ENCODE measurements around the gene AFF1.

Gene AFF1

DNA sequence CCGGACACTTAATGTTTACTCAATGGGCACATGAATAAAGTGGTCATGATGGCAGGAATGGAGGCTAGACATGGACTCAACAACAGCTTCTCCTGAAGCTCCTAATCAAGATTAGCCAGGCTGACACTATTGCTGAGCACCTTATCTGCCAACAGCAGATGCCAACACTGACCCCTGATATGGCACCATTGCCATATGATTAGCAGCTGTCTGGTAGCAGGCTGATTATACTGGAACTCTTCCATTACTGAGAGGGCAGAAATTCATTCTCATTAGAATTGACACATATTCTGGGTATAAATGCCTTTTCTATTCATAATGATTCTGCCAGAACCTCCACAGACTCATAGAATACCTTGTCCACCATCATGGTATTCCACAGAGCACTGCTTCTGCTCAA, 18.4 kb upstream of the AFF1 start:
- TF ChIP-seq FOXP2 (optimal IDR thresholded peaks at IDR 0.05; ENCODE audit: borderline replicate concordance, extremely low read depth, extremely low read length, insufficient read depth) (no peak), POLR2AphosphoS5 (IDR thresholded peaks at IDR 0.05; ENCODE audit: low read depth, low read length) (no peak), SIN3A (IDR thresholded peaks at IDR 0.05; ENCODE audit: borderline replicate concordance, insufficient read depth, low read length) (no peak), TAF1 (IDR thresholded peaks at IDR 0.05; ENCODE audit: borderline replicate concordance, insufficient read depth, low read length) (no peak), REST (IDR thresholded peaks at IDR 0.05; ENCODE audit: insufficient read depth in 1 of 2, low read depth in 2 of 2, low read length in 2 of 2) (no peak)

- no peak for TF ChIP-seq REST (IDR thresholded peaks at IDR 0.05; ENCODE audit: insufficient read depth in 1 of 2, low read depth in 2 of 2, low read length in 2 of 2)
- no peak for TF ChIP-seq SIN3A (IDR thresholded peaks at IDR 0.05; ENCODE audit: borderline replicate concordance, insufficient read depth, low read length)
- TF ChIP-seq POLR2AphosphoS5 (IDR thresholded peaks at IDR 0.05; ENCODE audit: low read depth, low read length) = no peak
- TF ChIP-seq TAF1 (IDR thresholded peaks at IDR 0.05; ENCODE audit: borderline replicate concordance, insufficient read depth, low read length) = no peak
- TF ChIP-seq FOXP2 (optimal IDR thresholded peaks at IDR 0.05; ENCODE audit: borderline replicate concordance, extremely low read depth, extremely low read length, insufficient read depth) = no peak
Measured at GRCh38 chr4:86917212-86918039, 17.4 kb upstream of the AFF1 start.

GRCh38 chr4:86918539-86919072, 16.2 kb upstream of the AFF1 start:
- TF ChIP-seq REST (IDR thresholded peaks at IDR 0.05; ENCODE audit: insufficient read depth in 1 of 2, low read depth in 2 of 2, low read length in 2 of 2) (no peak), POLR2AphosphoS5 (IDR thresholded peaks at IDR 0.05; ENCODE audit: low read depth, low read length) (no peak), SIN3A (IDR thresholded peaks at IDR 0.05; ENCODE audit: borderline replicate concordance, insufficient read depth, low read length) (no peak), TAF1 (IDR thresholded peaks at IDR 0.05; ENCODE audit: borderline replicate concordance, insufficient read depth, low read length) (no peak)

DNA sequence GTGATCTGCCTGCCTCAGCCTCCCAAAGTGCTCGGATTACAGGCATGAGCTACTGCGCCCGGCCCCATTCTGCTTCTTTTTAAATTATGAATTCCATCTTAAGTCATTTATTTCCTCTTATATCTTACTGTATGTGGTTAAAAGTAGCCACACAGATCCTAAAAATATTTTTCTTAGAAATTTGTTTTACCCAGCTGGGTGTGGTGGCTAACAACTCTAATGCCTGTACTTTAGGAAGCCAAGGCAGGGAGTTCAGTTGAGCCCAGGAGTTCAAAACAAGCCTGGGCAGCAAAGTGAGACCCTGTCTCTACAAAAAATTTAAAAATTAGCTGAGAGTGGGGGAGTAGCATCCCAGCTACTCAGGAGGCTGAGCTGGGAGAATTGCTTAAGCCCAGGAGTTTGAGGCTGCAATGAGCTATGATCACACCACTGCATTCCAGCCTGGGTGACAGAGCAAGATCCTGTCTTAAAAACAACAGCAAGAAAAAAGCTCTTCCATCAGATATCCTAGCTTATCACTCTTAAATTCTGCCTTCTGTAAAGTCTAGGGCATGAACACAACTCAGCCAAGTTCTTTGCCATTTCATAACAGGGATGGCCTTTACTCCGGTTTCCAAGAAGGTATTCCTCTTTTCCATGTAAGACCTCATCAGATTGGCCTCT, 15.1 kb upstream of the AFF1 start:
- TF ChIP-seq SIN3A (IDR thresholded peaks at IDR 0.05; ENCODE audit: borderline replicate concordance, insufficient read depth, low read length) = no peak
- TF ChIP-seq REST (IDR thresholded peaks at IDR 0.05; ENCODE audit: insufficient read depth in 1 of 2, low read depth in 2 of 2, low read length in 2 of 2) = no peak

Data from PFSK-1 (cell line).